MM.1S (cell line): ENCODE data around the gene RAB40A.

Source experiments
- DNase-seq: peaks from one replicate; pipeline ENCODE4 v3.0.0-alpha.2; 2015
- H2AFZ ChIP-seq: fragments of 300-600 bp; sonication (generic); 2 replicates; pipeline ENCODE4 v1.6.0; 2016; ENCODE audit warnings: antibody characterized with exemption, low read length
- H3F3A ChIP-seq: fragments of 300-600 bp; sonication (generic); 2 replicates; pipeline ENCODE4 v1.6.1; 2016; ENCODE audit warnings: mild to moderate bottlenecking, antibody characterized with exemption, low read length, moderate library complexity, mixed read lengths; ENCODE audit not compliant: insufficient read depth
- H3K27ac ChIP-seq: fragments of 300-600 bp; sonication (generic); 2 replicates; pipeline ENCODE4 v1.5.1; 2016; ENCODE audit warnings: mild to moderate bottlenecking, low read length
- H3K27me3 ChIP-seq: fragments of 300-600 bp; sonication (generic); replicated peaks from 2 replicates; pipeline ENCODE4 v1.6.0; 2016; ENCODE audit warnings: low read length; ENCODE audit not compliant: insufficient read depth
- H3K36me3 ChIP-seq: fragments of 300-600 bp; sonication (generic); replicated peaks from 2 replicates; pipeline ENCODE4 v1.6.1; 2016; ENCODE audit warnings: mild to moderate bottlenecking, low read length, mixed read lengths; ENCODE audit not compliant: insufficient read depth
- H3K4me1 ChIP-seq: fragments of 300-600 bp; sonication (generic); 2 replicates; pipeline ENCODE4 v1.6.1; 2016; ENCODE audit warnings: low read length, mixed read lengths
- H3K4me2 ChIP-seq: fragments of 300-600 bp; sonication (generic); 2 replicates; pipeline ENCODE4 v1.6.0; 2016; ENCODE audit warnings: low read depth, low read length
- H3K4me3 ChIP-seq: fragments of 300-600 bp; sonication (generic); 2 replicates; pipeline ENCODE4 v1.5.1; 2016; ENCODE audit warnings: low read length, mixed read lengths
- H3K79me2 ChIP-seq: fragments of 300-600 bp; sonication (generic); 2 replicates; pipeline ENCODE4 v1.6.1; 2016; ENCODE audit warnings: mixed run types, low read length, mixed read lengths
- H3K9ac ChIP-seq: fragments of 300-600 bp; sonication (generic); 2 replicates; pipeline ENCODE4 v1.6.1; 2016; ENCODE audit warnings: low read length, mixed read lengths
- H3K9me2 ChIP-seq: fragments of 300-600 bp; sonication (generic); replicated peaks from 2 replicates; pipeline ENCODE4 v1.6.1; 2016; ENCODE audit warnings: mild to moderate bottlenecking, low read length, mixed read lengths; ENCODE audit not compliant: insufficient read depth
- H3K9me3 ChIP-seq: fragments of 300-600 bp; sonication (generic); replicated peaks from 2 replicates; pipeline ENCODE4 v1.6.1; 2016; ENCODE audit warnings: mild to moderate bottlenecking, low read length, mixed read lengths; ENCODE audit not compliant: insufficient read depth
- H4K20me1 ChIP-seq: fragments of 300-600 bp; sonication (generic); 2 replicates; pipeline ENCODE4 v1.6.1; 2016; ENCODE audit warnings: mild to moderate bottlenecking, low read length, moderate library complexity, mixed read lengths; ENCODE audit not compliant: insufficient read depth
- CTCF ChIP-seq: fragments of 300-600 bp; sonication (generic); IDR thresholded peaks from 2 replicates; pipeline ENCODE4 v1.5.1; 2016; ENCODE audit warnings: antibody characterized with exemption, low read length, mixed read lengths
- EZH2 ChIP-seq: fragments of 300-600 bp; sonication (generic); optimal IDR thresholded peaks from 2 replicates; pipeline ENCODE3; 2017; ENCODE audit warnings: low read depth, mild to moderate bottlenecking, antibody characterized with exemption, low read length, mixed read lengths
- EZH2phosphoT487 ChIP-seq: fragments of 300-600 bp; sonication (generic); IDR thresholded peaks from 2 replicates; pipeline ENCODE4 v1.6.1; 2018; ENCODE audit warnings: antibody characterized with exemption, low read length

The RAB40A gene

GRCh38 chrX:103552236-103552635 is 32.9 kb upstream of the RAB40A start:
- H3K4me2 ChIP-seq, result no peak overlapping the region
- no peak overlapping the region for H3K4me3 ChIP-seq
- no peaks in the 10 kb centered on the region for H3K36me3 ChIP-seq

GRCh38 chrX:103550415-103551051 is 31.2 kb upstream of the RAB40A start:
- TF ChIP-seq EZH2, result no peak
- TF ChIP-seq CTCF, result no peak
- no peak for TF ChIP-seq EZH2phosphoT487
- Histone ChIP-seq H4K20me1 (no peaks in the 10 kb centered on the region), H2AFZ (no peak overlapping the region), H3K4me1 (0 out of 2 replicates have a peak, but pooled peaks cover 6% of the 10 kb centered on the region), H3K27ac (no peak overlapping the region), H3K9ac (no peak overlapping the region), H3K4me3 (no peak overlapping the region), H3F3A (no peaks in the 10 kb centered on the region), H3K9me3 (no peaks in the 10 kb centered on the region), H3K79me2 (no peaks in the 10 kb centered on the region), H3K36me3 (no peaks in the 10 kb centered on the region), H3K27me3 (no peaks in the 10 kb centered on the region), H3K4me2 (no peak overlapping the region), H3K9me2 (no peaks in the 10 kb centered on the region)
- no peak for DNase-seq

More at GRCh38 chrX:103552236-103552635, 32.9 kb upstream of the RAB40A start:
- DNase-seq, result no peak
- no peaks in the 10 kb centered on the region for H3K79me2 ChIP-seq
- peaks cover 19% of the 10 kb centered on the region for H3K4me1 ChIP-seq
- no peaks in the 10 kb centered on the region for H3K9me3 ChIP-seq
- H3K27me3 ChIP-seq, result no peaks in the 10 kb centered on the region
- H4K20me1 ChIP-seq, result no peaks in the 10 kb centered on the region
- no peak for TF ChIP-seq EZH2
- no peak for TF ChIP-seq CTCF
- TF ChIP-seq EZH2phosphoT487, result no peak
- H3K9ac ChIP-seq, result no peak overlapping the region
- H3K27ac ChIP-seq, result no peak overlapping the region
- no peaks in the 10 kb centered on the region for H3F3A ChIP-seq
- no peaks in the 10 kb centered on the region for H3K9me2 ChIP-seq
- no peak overlapping the region for H2AFZ ChIP-seq

- Histone ChIP-seq H3K4me3 (no peak overlapping the region), H2AFZ (no peak overlapping the region), H3K9me2 (no peaks in the 10 kb centered on the region), H3K9ac (no peak overlapping the region), H3K79me2 (no peaks in the 10 kb centered on the region), H4K20me1 (no peaks in the 10 kb centered on the region), H3K9me3 (no peaks in the 10 kb centered on the region), H3K27ac (no peak overlapping the region), H3F3A (no peaks in the 10 kb centered on the region), H3K36me3 (no peaks in the 10 kb centered on the region), H3K4me2 (no peak overlapping the region), H3K27me3 (no peaks in the 10 kb centered on the region), H3K4me1 (0 out of 2 replicates have a peak, but pooled peaks cover 6% of the 10 kb centered on the region)
- DNase-seq, result no peak
- TF ChIP-seq EZH2phosphoT487 (no peak), CTCF (no peak), EZH2 (no peak)
Observed at GRCh38 chrX:103549916-103550315, 30.6 kb upstream of the RAB40A start.
